Astrocyte (in vitro differentiated cells and primary cell): Measurements from ENCODE around the gene UBE2F. TPM values are rescaled to one million over a fixed set of nuclear protein-coding genes. Genes with fewer than 3 reads are reported as not detected.
"Not testable (repeated sequence)": the region's sequence is repeated elsewhere in the genome, so short reads cannot be mapped to it uniquely, and the experiment has no call there.

Experiments
- DNase-seq: peaks from one replicate; pipeline ENCODE4 v3.0.0-alpha.2; 2010; ENCODE audit warnings: low read depth
- FAIRE-seq: peaks from 2 replicates; lab custom pipeline; 2011; peaks lifted over from hg19 to GRCh38; lab: Jason Lieb, UNC
- H2AFZ ChIP-seq: 2 replicates; pipeline ENCODE4 v1.6.0; 2012; ENCODE audit warnings: low read depth, low read length, inconsistent platforms
- H3K27ac ChIP-seq: 2 replicates; pipeline ENCODE4 v1.5.1; 2011; ENCODE audit warnings: low read depth, low read length, inconsistent platforms
- H3K27me3 ChIP-seq: 2 replicates; pipeline ENCODE4 v1.6.0; 2011; ENCODE audit warnings: low read length, inconsistent platforms; ENCODE audit not compliant: insufficient read depth
- H3K36me3 ChIP-seq: 2 replicates; pipeline ENCODE4 v1.5.1; 2011; ENCODE audit warnings: low read length, inconsistent platforms; ENCODE audit not compliant: insufficient read depth
- H3K4me1 ChIP-seq: 2 replicates; pipeline ENCODE4 v1.5.1; 2011; ENCODE audit warnings: low read length, inconsistent platforms; ENCODE audit not compliant: insufficient read depth
- H3K4me2 ChIP-seq: 2 replicates; pipeline ENCODE4 v1.6.0; 2012; ENCODE audit warnings: low read length, inconsistent platforms
- H3K4me3 ChIP-seq: 2 replicates; pipeline ENCODE4 v1.5.1; 2011; ENCODE audit warnings: low read depth, mild to moderate bottlenecking, low read length, inconsistent platforms; ENCODE audit not compliant: insufficient read depth
- H3K79me2 ChIP-seq: 2 replicates; pipeline ENCODE4 v1.6.0; 2012; ENCODE audit warnings: mild to moderate bottlenecking, low read length, inconsistent platforms; ENCODE audit not compliant: insufficient read depth
- H3K9ac ChIP-seq: 2 replicates; pipeline ENCODE4 v1.6.0; 2012; ENCODE audit warnings: mild to moderate bottlenecking, low read length, inconsistent platforms
- H3K9me3 ChIP-seq: 2 replicates; pipeline ENCODE4 v1.5.1; 2012; ENCODE audit warnings: low read depth, mild to moderate bottlenecking, low read length, inconsistent platforms; ENCODE audit not compliant: insufficient read depth
- H4K20me1 ChIP-seq: 2 replicates; pipeline ENCODE4 v1.6.0; 2012; ENCODE audit warnings: low read length, inconsistent platforms; ENCODE audit not compliant: insufficient read depth
- H3K27ac Mint-ChIP-seq: one replicate; pipeline ENCODE4 v1.8.0; 2021; ENCODE audit warnings: mild to moderate bottlenecking, mixed read lengths; ENCODE audit not compliant: unreplicated experiment
- H3K27me3 Mint-ChIP-seq: one replicate; pipeline ENCODE4 v1.8.0; 2021; ENCODE audit warnings: low read depth, mixed read lengths; ENCODE audit not compliant: unreplicated experiment
- H3K36me3 Mint-ChIP-seq: one replicate; pipeline ENCODE4 v1.8.0; 2021; ENCODE audit warnings: low read depth, mixed read lengths; ENCODE audit not compliant: unreplicated experiment
- H3K4me1 Mint-ChIP-seq: one replicate; pipeline ENCODE4 v1.8.0; 2021; ENCODE audit warnings: low read depth, mixed read lengths; ENCODE audit not compliant: unreplicated experiment
- H3K4me3 Mint-ChIP-seq: one replicate; pipeline ENCODE4 v1.8.0; 2021; ENCODE audit warnings: mild to moderate bottlenecking, moderate library complexity, mixed read lengths; ENCODE audit not compliant: unreplicated experiment
- H3K9me3 Mint-ChIP-seq: one replicate; pipeline ENCODE4 v1.8.0; 2021; ENCODE audit warnings: mild to moderate bottlenecking, mixed read lengths; ENCODE audit not compliant: unreplicated experiment
- EZH2 ChIP-seq: IDR thresholded peaks from 2 replicates; pipeline ENCODE4 v1.6.1; 2012; ENCODE audit warnings: mild to moderate bottlenecking, low read length, inconsistent platforms; ENCODE audit not compliant: insufficient read depth
- total RNA-seq: library from RNA; stranded (reverse); gene quantifications from 2 replicates; pipeline ENCODE4 v1.2.1, GENCODE V29; 2021
- TF ChIP-seq, protein P1 (sequence below): IDR thresholded peaks from 2 replicates; pipeline ENCODE4 v1.5.1; 2011; ENCODE audit warnings: low read depth, mild to moderate bottlenecking, inconsistent platforms, low read length, moderate library complexity; ENCODE audit not compliant: insufficient read depth

Gene UBE2F
- total RNA-seq, 1 donor from 2014 or later, result 67.1 TPM

DNA sequence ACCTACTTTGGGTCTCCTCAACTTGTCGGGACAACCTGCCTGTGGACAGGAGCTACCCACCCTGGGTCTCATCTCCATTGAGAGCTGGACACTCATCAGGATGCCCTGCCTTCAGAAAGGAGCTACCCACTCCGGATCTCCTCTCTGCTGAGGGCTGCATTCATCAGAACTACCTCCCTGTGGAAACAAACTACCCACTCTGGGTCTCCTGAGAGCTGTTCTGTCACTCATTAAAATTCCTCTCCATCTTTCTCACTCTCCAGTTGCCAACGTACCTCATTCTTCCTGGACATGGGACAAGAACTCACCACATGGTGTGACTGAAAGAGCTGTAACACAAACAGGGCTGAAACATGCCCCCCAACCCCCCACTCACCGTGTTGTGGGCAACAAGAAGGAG lies 22.5 kb upstream of the UBE2F start:
- TF ChIP-seq, protein P1, sequence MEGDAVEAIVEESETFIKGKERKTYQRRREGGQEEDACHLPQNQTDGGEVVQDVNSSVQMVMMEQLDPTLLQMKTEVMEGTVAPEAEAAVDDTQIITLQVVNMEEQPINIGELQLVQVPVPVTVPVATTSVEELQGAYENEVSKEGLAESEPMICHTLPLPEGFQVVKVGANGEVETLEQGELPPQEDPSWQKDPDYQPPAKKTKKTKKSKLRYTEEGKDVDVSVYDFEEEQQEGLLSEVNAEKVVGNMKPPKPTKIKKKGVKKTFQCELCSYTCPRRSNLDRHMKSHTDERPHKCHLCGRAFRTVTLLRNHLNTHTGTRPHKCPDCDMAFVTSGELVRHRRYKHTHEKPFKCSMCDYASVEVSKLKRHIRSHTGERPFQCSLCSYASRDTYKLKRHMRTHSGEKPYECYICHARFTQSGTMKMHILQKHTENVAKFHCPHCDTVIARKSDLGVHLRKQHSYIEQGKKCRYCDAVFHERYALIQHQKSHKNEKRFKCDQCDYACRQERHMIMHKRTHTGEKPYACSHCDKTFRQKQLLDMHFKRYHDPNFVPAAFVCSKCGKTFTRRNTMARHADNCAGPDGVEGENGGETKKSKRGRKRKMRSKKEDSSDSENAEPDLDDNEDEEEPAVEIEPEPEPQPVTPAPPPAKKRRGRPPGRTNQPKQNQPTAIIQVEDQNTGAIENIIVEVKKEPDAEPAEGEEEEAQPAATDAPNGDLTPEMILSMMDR, result no peak
- TF ChIP-seq EZH2, result no peak
- Histone ChIP-seq H3K9ac (no peak overlapping the region), H3K27ac (no peak overlapping the region), H3K36me3 (no peaks in the 10 kb centered on the region), H3K9me3 (peaks cover 14% of the 10 kb centered on the region), H2AFZ (no peak overlapping the region), H4K20me1 (no peaks in the 10 kb centered on the region), H3K4me3 (no peak overlapping the region), H3K27me3 (no peaks in the 10 kb centered on the region), H3K4me1 (no peaks in the 10 kb centered on the region), H3K4me2 (no peak overlapping the region), H3K79me2 (no peaks in the 10 kb centered on the region)
- H3K4me1 Mint-ChIP-seq, result no peaks in the 10 kb centered on the region
- H3K9me3 Mint-ChIP-seq, result peaks cover 19% of the 10 kb centered on the region
- H3K27ac Mint-ChIP-seq, result no peak overlapping the region
- no peak for FAIRE-seq
- H3K36me3 Mint-ChIP-seq, result peaks cover 4% of the 10 kb centered on the region
- DNase-seq, result no peak
- peaks cover 6% of the 10 kb centered on the region for H3K27me3 Mint-ChIP-seq
- H3K4me3 Mint-ChIP-seq, result no peak overlapping the region

DNA sequence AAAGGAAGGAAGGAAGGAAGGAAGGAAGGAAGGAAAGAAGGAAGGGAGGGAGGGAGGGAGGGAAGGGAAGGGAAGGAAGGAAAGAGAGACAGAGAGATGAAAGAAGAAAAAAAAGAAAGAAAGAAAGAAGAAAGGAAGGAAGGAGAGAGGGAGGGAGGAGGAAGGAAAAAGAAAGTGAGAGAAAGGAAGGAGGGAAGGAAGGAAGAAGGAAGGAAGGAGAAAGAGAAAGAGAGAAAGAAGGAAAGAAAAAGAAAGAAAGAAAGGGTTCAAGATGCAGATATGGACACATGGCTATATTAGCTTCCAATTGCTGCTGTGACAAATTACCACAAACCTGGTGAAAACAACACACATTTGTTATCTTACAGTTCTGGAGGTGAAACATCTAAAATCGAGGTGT lies 20.4 kb upstream of the UBE2F start:
- Histone ChIP-seq H3K4me1 (no peaks in the 10 kb centered on the region), H3K27me3 (no peaks in the 10 kb centered on the region), H3K36me3 (no peaks in the 10 kb centered on the region), H3K4me3 (no peak overlapping the region), H3K79me2 (no peaks in the 10 kb centered on the region), H3K4me2 (no peak overlapping the region), H3K9me3 (peaks cover 14% of the 10 kb centered on the region), H4K20me1 (no peaks in the 10 kb centered on the region), H3K27ac (no peak overlapping the region), H2AFZ (no peak overlapping the region), H3K9ac (no peak overlapping the region)
- FAIRE-seq, result no peak
- peaks cover 19% of the 10 kb centered on the region for H3K9me3 Mint-ChIP-seq
- H3K36me3 Mint-ChIP-seq, result peaks cover 4% of the 10 kb centered on the region
- H3K27me3 Mint-ChIP-seq, result peaks cover 6% of the 10 kb centered on the region
- no peaks in the 10 kb centered on the region for H3K4me1 Mint-ChIP-seq
- no peak overlapping the region for H3K4me3 Mint-ChIP-seq
- no peak for DNase-seq
- TF ChIP-seq, protein P1, result no peak
- no peak for TF ChIP-seq EZH2
- H3K27ac Mint-ChIP-seq, result no peak overlapping the region

DNA sequence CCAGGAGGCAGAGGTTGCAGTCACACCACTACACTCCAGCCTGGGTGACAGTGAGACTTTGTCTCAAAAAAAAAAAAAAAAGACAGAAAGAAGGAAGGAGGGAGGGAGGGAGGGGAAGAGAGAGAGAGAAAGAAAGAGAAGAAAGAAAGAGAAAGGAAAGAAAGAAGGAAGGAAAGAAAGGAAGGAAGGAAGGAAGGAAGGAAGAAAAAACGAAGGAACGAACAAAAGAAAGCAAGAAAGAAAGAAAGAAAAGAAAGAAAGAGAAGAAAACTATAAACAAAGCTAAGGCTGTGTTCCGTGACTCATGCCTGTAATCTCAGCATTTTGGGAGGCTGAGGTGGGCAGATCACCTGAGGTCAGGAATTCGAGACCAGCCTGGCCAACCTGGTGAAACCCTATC lies 15.5 kb upstream of the UBE2F start:
- not testable (repeated sequence) for H3K4me3 ChIP-seq, H4K20me1 ChIP-seq, H3K36me3 ChIP-seq, H3K79me2 ChIP-seq, H3K9ac ChIP-seq, H3K9me3 ChIP-seq, H3K27ac ChIP-seq, H3K9me3 Mint-ChIP-seq, H3K4me1 Mint-ChIP-seq, H3K36me3 Mint-ChIP-seq, H3K4me1 ChIP-seq, H3K4me2 ChIP-seq, DNase-seq, H2AFZ ChIP-seq, H3K4me3 Mint-ChIP-seq, FAIRE-seq, H3K27ac Mint-ChIP-seq
- peaks cover 14% of the 10 kb centered on the region for H3K27me3 ChIP-seq
- peaks cover 20% of the 10 kb centered on the region for H3K27me3 Mint-ChIP-seq
